NCI-H1417 treated with DMSO at 0.1 percent for 48 hours (cell line): ENCODE results near the gene NETO1.

Experiments used
- DNase-seq: peaks from one replicate; lab custom pipeline; 2025; lab: John Stamatoyannopoulos, UW

NETO1 gene

GRCh38 chr18:72867746-72868584, at the start of gene NETO1:
NETO1 (minus strand) TSS chr18:72867987; CDS start chr18:72867291, 696 bp downstream.
- DNase-seq = no peak

GRCh38 chr18:72910045-72910444, 42.3 kb upstream of the NETO1 start:
- DNase-seq = no peak

- DNase-seq = no peak
Observed at GRCh38 chr18:72908181-72908580, 40.4 kb upstream of the NETO1 start.

- no peak for DNase-seq
Observed at GRCh38 chr18:72903033-72903432, 35.2 kb upstream of the NETO1 start.

- DNase-seq = no peak
Observed at GRCh38 chr18:72899338-72899737, 31.6 kb upstream of the NETO1 start.

GRCh38 chr18:72898870-72899269, 31.1 kb upstream of the NETO1 start:
- no peak for DNase-seq

GRCh38 chr18:72895548-72895947, 27.8 kb upstream of the NETO1 start:
- DNase-seq = no peak

GRCh38 chr18:72878561-72878960, 10.8 kb upstream of the NETO1 start:
- DNase-seq = no peak

GRCh38 chr18:72878143-72878542, 10.4 kb upstream of the NETO1 start:
- no peak for DNase-seq

GRCh38 chr18:72871091-72871490, 3.3 kb upstream of the NETO1 start:
- no peak for DNase-seq

- no peak for DNase-seq
Observed at GRCh38 chr18:72869226-72870185, 1.7 kb upstream of the NETO1 start.

- DNase-seq = no peak
Observed at GRCh38 chr18:72868585-72869225, 918 bp upstream of the NETO1 start.

- DNase-seq = no peak
Observed at GRCh38 chr18:72866901-72867745, 664 bp downstream of the NETO1 start.

GRCh38 chr18:72866442-72866900, 1.3 kb downstream of the NETO1 start:
- no peak for DNase-seq

GRCh38 chr18:72863754-72864153, 4.0 kb downstream of the NETO1 start:
- no peak for DNase-seq

GRCh38 chr18:72859088-72859487, 8.7 kb downstream of the NETO1 start:
- no peak for DNase-seq

- no peak for DNase-seq
Observed at GRCh38 chr18:72849671-72850070, 18.1 kb downstream of the NETO1 start.

GRCh38 chr18:72848503-72849237, 19.1 kb downstream of the NETO1 start:
- no peak for DNase-seq

GRCh38 chr18:72847771-72848170, 20.0 kb downstream of the NETO1 start:
- DNase-seq = no peak

- DNase-seq = no peak
Observed at GRCh38 chr18:72846736-72847533, 20.9 kb downstream of the NETO1 start.
